Left lobe of liver (tissue), 2 donors: ENCODE data around the gene LMO1. TPM values are rescaled to one million over a fixed set of nuclear protein-coding genes. Genes with fewer than 3 reads are reported as not detected.
A peak's percentile ranks its signal among the peaks of the same experiment; 100 is the strongest.

ENCODE experiments used
- ATAC-seq: fragments of 200-7000 bp; cut with Tn5 transposase; one replicate; pipeline ENCODE4 v1.9.1; 2020; ENCODE audit warnings: mild to moderate bottlenecking, moderate library complexity
- DNase-seq: peaks from one replicate; pipeline ENCODE4 v3.0.0-alpha.2; 2020; ENCODE audit warnings: low spot score
- total RNA-seq: library from RNA; stranded (reverse); gene quantifications from one replicate; pipeline ENCODE4 v1.2.1, GENCODE V29; 2021
- donor health status: DM: no; HTN: no; CAD: no; lungs with moderate emphysema.
- donor health status: DM: no; HTN: yes; CAD: no.

The LMO1 gene
- total RNA-seq, 1 donor from 2014 or later: not detected

DNA sequence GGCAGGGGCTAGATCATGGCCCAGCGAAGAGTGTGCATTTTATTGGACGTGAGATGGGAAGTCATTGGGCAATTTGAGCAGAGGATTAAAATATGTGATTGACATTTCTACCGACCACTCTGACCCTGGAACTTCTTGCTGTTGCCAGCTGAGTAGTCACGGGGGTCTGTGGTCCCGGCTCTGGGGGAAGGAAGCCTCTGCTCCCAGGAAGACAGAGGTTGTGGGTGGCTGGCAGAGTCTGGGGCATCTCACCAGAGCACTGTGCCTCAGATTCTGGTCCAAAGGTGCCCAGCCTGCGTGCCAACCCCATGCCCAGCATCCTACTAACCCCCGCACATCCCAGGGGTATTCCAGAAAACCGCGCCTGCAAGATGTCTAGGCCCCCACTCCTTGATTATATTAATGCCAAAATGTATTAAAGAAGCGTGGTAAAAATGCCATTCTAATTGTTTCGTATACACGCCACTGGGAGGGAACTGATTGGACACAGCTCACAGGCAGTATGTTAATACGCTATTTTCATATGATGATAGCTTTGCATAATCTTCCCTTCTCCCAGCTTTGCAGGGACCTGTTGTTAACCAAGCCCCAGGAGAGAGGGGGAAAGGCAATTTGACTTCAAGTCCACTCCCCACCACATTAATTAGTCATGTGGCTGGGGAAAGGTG lies 25.3 kb upstream of the LMO1 start:
- DNase-seq: no peak
- ATAC-seq: no peak

DNA sequence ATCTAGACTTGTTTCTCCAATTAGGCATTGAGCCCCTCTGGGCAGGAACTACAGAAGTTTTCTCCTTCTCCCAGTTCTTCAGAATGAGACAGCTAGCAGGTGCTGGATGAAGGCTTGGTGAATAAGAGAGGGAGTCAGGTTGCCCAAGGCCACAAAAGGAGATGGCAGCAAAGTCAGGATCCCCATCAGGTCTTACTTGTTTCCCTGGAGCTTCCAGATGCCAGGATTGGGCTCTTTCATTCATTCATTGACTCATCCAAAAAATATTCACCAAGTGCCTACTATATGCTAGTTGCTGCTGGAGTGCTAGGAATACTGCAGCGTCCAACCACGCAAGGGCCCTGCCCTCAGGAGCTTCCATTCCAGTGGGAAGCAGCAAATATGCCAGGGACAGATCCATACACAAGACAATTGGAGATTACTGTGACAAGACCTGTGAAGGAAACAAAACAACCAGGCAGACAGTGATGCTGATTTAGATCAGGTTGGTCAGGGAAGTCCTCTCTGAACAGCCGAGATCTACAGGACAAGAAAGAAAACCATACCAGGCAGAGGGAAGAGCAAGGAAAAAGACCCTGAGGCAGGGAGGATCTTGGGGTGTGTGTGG lies 24.6 kb upstream of the LMO1 start:
- DNase-seq (no peak), ATAC-seq (no peak)

DNA sequence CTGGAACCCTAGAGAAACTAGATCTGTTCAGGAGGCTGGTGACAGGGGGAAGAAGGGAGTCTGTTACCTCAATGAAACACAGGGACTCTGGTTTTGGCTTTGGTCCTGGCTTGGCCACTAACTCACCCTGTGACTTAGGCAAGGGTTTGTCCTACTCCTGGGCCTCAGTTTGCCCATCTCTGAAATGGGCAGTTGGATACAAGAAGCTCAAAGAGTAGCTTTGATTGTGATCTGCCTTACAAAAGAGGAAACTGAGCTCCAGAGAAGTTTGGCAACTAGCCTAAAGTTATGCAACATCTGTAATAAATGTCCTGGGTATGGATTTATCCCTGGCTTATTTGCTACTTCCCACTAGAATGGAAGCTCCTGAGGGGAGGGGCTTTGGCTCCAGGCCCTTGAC lies 24.0 kb upstream of the LMO1 start:
- DNase-seq: no peak

DNA sequence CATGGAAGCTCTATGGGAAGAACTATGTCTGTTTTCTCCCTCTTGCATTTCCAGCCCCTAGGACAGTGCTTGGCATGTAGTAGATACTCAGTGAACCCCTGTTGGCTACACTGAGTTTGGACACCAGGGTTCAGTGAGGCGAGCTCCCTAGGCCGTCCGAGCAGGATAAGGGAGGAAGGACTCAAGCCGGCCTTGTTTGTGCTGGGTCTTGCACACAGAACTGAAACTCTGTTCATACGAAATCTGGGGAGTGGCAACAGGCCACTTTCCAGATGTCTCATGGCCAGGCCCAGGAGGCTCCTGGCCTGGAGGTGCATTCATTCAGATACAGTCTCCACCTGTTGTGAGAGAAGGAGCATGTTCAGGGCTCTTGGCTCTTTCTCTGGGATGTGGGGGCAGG lies 23.6 kb upstream of the LMO1 start:
- DNase-seq: peak; percentile 23
- no peak for ATAC-seq

More for the DNA sequence above, 24.0 kb upstream of the LMO1 start:
- ATAC-seq: no peak

DNA sequence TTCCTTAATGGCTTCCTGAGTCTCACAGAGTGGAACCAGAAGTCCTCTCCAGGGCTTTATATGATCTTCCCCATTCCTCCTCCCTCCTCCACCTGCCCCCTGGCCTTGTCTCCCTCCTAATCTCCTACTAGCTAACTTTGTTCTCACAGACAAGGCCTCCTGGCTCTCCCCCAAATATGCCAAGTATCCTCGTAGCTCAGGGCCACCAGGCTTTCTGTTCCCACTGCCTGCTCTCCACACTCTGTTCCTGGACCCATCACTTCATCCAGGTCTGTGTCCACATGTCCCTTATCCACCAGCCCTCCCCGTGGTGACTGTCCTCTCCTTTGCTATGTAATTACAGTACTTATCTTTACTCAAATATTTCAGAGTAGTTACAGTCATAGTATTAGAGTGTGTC lies 23.2 kb upstream of the LMO1 start:
- ATAC-seq (no peak), DNase-seq (peak; percentile 22)

DNA sequence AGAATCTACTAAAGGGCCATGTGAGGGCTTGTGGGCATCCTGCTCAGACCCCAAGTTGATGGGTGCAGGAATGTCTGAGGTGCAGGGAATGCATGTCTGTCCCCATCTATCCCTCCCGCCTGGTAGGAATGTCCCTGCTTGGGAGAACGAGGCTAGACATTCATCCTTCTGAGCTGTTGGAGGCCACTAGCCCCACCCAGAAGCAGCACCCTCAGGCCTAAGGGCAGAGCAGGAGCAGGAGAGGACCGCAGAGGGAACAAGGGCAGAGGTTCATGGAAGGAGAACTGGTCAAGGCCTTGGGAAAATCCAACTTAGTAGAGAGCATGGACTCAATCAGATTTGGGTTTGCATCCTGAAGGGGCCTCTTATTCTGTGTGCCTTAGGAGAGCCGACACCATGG lies 22.1 kb upstream of the LMO1 start:
- ATAC-seq (no peak), DNase-seq (peak; percentile 27)

DNA sequence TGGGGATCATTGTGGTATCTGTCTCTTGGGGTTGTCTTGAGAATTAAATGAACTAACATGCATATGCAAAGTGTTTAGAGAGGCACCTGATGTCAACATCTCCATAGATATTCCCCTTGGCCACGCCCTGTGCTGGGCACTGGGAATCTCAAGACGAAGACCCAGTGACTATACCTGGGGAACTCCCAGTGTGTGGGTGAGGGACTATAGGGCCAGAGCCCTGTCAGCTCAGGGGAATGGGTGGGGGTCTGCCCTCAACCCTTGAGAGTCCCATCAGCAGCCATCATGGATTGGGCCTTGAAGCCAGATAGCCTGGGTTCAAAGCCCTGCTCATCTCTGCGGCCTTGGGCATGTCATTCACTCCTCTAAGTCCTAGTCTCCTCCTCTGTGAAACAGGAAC lies 21.6 kb upstream of the LMO1 start:
- DNase-seq: peak; percentile 27
- no peak for ATAC-seq

DNA sequence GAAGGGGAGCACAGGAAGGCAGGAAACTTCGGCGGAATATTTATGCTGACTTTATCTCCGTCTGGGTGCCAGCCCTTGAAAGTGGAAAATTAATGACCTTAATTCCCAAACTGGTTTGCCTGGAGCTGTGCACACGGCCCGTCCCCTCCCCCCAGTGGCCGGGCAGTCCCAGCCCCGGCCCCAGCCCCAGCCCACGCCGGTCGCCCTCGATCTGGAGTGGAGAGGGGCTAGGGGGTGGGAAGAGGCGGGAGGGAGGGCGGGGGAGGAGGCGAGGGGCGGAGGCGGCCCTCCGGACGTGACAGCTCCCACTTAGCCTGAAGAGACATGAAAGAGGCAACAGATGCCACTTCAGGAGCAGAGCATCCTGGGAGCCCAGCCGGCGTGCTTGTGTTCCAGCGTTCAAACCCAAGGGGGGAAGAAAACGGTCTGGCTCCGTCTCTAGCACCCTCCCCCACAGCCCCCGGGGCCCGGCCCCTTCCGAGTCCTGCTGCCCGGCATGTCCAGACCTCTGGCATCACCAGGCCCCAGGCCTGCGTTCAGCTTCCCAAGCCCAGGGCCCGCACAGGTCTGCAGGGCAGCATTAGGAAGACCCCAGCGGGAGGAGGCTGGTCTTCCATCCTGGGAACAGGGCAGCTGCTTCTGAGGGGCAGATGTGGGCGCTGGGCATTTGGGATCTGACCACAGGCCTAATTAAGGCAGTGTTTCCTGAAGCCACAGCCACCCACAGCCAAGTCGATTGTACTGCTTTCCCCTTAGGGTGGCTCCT lies 20.0 kb upstream of the LMO1 start:
- DNase-seq (peak; percentile 35), ATAC-seq (no peak)

DNA sequence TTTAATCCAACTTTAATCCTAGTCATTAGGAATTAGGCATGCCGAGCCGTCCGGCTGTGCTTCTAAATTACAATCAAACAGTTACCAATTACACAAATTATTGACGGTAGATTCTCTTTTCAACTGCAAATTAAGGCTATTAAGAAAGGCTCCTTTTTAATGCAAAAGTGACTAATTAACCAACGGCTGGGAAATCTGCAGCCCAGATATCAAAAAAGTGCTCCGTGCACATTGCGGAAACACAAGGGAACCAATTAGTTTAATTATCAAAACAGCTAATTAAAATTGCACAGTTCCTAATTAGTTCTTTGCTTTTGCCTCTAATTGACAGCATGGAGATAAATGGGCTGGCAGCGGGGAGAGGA lies 19.4 kb upstream of the LMO1 start:
- DNase-seq (no peak), ATAC-seq (no peak)

DNA sequence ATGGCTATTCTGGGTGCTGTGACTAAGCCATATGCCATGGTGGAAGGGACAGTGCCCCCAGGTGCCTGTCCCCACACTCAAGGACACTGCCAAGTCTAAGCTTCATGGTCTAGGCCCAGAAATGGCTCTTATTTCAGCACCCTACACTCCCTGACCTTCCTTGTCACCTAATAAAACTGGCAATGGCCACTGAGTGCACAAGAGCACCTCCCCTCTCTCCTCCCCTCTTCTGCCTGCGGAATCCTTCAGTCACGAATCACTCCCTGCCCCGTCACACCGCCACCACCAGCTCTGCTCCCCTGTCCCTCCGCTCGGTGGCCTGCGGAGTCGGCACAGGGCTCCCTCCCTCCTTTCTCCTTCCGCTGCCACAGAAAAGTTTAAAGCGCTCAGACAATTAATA lies 19.0 kb upstream of the LMO1 start:
- ATAC-seq (no peak), DNase-seq (no peak)

DNA sequence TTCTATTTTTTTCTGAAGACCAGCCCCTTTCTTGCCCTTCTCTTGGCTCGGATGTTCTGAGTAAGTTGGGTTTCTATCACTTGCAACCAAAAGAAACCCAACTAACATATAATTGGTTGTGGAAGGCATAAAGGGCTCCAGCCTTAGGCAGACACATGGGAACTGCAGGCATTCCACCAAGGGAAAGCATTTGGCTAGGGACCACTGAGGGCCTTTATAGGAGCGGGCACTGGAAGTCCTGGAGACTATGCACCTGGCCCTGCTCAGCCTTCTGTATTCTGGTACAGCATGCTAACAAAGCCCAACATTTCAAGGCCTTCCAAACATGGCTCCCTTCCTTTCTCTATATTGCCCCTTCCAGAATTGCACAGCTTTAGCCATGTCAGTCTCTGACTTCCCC lies 17.6 kb upstream of the LMO1 start:
- ATAC-seq: no peak

DNA sequence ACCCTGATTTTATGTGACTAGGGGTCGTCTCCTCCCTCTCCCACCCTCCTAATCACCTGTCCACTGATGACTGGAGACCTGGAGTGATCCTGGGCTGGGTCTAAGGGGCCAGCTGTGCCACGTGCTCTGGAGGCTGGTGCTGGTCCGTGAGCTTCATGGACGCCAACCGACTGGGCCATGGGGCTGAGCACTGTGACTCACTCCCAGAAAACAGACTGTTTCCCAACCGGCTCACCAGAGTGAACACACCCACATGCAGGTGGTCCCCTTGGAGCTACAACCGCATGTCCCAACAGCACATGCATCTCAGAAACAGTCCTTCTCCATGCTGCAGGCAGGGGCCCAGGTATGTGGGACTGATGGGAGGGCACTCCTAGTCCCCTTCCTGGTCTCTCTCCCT lies 14.0 kb upstream of the LMO1 start:
- no peak for ATAC-seq
- DNase-seq: no peak

More for the DNA sequence above, 17.6 kb upstream of the LMO1 start:
- DNase-seq: no peak

DNA sequence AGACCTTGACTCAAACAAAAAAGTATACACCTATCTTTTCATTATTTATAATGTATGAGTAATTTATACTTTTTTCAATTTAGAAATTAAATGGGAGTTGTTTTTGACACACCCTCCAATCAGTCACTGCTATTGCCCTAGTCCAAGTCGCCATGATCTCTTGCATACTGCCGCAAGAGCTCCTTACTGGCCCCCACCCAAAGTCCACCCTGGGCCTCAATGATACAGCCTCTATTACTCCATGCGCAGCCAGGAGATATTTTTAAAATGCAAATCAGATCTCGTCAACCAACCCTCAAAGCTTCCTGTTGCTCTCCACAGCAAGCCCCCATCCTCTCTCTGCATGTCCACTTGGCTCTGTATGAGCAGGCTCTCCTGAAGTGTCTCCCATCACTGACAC lies 12.8 kb upstream of the LMO1 start:
- ATAC-seq (no peak), DNase-seq (no peak)

DNA sequence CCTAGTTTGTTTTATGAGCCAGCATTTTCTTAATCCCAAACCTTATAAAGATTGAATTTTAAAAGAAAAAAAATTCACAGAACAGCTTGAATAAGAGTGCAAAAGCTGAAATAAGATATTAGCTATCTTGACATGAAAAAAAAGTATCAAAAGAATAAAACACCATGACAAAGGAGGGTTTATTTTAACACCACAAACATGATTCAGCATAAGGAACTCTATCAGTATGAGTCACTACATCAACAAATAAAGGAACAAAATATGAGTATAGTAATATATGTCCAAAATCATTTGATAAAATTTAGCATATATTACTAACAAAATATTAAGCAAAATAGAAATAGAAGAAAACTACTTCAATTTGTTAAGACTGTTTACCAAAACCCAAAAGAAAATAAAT lies 9.6 kb upstream of the LMO1 start:
- no peak for ATAC-seq
- no peak for DNase-seq

DNA sequence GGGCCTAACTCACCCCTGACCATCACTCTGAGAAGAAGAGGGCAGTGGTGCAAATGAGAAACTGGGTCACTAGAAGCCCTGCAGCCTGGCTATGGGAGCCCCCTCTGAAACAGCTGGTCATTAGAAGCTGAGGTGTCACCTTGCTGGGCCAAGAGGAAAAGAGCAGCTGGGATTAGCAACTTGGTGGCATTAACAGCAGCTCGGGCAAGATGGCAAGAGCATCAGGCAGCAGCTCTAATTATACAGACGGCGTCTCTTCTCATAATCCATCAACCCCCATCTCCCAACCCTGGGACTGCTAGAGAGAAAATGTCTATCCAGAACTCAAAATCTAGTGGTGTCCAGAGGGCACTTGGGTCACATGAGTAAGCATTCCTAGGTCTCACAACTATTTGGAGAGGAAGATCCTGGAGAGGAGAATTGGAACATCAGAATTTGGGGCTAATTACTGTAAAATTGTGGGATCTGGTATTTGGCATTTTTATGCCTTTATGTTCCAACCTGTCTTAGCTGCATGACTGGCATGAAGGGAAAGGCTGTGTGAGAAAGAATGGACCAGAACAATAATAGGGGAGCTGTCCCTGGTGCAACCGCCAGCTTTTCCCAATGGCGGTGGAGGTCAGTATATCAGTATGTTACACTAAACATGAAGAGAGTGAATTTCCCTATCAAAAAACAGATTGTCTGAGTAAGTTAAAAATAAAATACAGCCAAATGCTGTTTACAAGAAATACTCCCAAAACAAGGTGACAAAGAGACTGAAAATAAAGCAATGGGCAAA lies 7.6 kb upstream of the LMO1 start:
- ATAC-seq (no peak), DNase-seq (no peak)

DNA sequence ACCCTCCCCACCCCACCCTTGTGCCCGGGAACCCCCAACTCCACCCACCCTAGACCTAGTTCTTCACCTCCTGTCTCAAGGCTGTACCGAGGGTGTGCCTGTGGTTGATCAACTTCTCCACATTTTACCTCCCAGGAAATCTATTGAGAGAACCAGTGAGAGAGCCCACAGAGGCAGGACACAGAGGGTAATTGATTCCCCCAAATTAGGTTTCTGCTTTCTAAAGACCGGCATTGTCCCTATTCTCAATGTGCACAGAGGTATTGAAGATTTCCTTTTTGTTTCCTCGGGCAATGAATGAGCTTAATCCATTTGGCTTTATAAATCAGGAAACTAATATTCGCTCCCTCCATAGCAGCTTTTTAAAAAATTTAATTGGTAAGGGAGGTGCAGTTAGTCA lies 6.0 kb upstream of the LMO1 start:
- ATAC-seq (no peak), DNase-seq (no peak)

DNA sequence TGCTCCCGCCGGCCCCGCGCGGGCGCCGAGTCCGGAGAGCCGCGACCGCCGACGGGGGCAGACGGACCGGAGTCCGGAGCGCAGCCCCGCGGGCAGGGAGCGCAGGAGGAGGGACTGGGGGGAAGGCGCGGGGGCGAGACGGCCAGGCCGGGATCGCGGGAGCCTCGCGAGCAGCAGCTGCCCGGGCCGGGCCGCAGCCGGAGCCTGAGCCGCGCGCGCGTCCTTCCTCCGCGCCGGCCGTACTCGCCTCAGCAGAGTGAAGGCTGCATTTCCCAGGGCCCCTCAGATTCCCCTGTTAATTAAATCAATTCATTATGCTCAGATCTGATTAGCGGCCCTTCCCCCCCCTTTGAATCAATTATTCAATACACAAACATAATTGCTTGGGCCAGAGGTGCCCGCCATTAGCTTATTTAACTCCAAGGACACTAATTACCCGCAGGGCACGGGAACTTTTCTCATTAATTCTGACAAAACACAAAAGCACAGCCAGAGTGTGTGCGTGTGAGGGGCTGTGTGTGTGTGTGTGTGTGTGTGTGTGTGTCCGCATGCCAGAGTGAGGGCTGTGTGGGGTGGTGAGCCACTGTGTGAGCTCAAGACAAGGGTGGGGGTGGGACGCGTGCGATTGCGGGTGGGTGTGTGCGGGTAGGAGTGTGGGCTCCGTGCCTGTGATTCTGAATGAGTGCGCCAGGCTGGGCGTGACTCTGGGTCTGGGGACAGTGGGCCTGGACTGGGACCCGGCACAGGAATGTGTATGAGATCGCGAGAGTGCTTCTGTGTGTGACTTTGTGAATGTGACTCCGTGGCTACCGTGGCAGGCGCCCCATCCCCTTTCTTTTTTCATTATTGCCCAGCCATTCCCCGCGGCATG lies 5.1 kb upstream of the LMO1 start:
- peak; percentile 19 for ATAC-seq
- no peak for DNase-seq

DNA sequence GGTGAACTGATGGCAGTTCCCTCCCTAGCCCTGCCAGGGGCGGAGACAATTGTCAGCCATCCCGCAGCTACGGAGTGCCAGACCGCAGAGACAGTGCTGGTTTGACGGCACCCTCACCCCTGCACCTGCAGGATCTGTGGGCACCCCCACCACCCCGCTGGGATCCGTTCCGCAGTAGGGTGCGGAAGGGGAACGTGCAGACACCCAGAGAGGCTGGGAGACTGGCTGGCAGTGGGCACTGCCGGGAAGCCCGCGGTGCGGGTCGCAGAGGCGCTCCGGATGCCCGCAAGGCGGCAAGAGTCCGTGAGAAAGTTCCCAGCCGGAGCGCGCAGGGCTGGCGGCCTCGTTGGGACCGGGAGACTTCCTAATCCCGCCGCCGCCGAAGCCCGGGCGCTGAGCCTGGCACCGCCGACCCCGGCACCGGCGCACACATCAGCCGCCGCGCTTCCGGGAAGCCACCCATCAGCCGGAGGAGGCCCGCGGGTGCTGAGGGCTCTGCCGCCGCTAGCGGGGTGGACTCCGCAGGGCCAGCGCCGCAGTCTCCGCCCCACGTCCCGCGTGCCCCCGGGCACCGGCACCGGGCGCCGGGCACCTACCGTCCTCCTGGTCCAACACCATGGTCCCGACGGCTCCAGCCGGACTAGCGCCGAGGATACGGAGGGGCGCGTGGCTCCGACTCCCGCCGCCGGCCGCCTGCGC lies 4.3 kb upstream of the LMO1 start:
- DNase-seq: no peak
- peak; percentile 17 for ATAC-seq

DNA sequence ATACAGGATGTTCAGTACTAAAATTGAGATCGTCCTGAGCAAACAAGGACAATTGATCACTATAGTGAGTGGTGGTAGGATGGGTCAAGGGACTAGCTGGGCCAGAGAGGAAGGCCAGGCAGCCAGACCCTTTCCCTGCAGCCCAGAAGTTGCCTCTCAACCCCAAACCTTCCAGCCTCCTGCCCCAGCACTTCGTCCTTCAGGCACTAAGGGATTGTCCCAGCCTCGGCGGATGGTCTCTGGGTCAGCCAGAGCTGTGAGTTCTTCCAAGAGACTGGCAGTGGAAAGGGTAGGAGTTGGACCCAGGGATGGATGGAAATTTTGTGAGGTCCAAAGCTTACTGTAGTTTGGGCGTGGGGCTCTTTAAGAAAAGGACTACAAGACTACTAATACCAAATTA lies 3.6 kb upstream of the LMO1 start:
- DNase-seq: no peak

More for the DNA sequence above, 3.6 kb upstream of the LMO1 start:
- no peak for ATAC-seq
